Erythroblast (primary cell): ENCODE data around the gene SEMA7A.
A peak's percentile ranks its signal among the peaks of the same experiment; 100 is the strongest.

Source experiments
- DNase-seq, 2 experiments: peaks; one replicate each; lab custom pipeline; 2025; lab: John Stamatoyannopoulos, UW
- GATA1 ChIP-seq: IDR thresholded peaks from 2 replicates; pipeline ENCODE4 v1.6.1; 2011; ENCODE audit warnings: low read depth, mild to moderate bottlenecking, control low read depth, low read length, moderate library complexity
- POLR2A ChIP-seq: IDR thresholded peaks from 2 replicates; pipeline ENCODE4 v1.6.1; 2011; ENCODE audit warnings: mild to moderate bottlenecking, low read length

SEMA7A gene

DNA sequence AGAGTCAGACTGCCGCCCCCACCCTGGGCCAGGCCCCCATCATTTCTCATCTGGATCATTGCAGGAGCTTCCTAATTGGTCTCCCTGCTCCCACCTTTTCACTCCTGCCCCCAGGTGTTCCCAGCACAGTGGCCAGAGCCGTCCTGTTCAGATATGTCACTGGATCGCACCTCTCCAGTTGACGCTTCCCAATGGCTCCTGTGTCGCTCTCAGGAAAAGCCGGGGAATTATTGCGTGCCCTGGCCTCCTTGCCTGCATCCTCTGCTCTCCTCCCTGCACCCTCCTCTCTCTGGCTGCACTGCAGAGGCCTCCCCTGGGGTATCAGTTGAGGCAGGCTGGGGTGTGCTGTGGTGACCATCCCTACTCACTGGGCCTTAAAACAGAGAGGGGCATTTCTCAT is 40.9 kb downstream of the SEMA7A start:
- no peak for DNase-seq

GRCh38 chr15:74392451-74392830 is 41.3 kb downstream of the SEMA7A start:
- DNase-seq: peak; percentile 86 to 88
- TF ChIP-seq GATA1: no peak
- TF ChIP-seq POLR2A: peak; percentile 70

More for the DNA sequence above, 40.9 kb downstream of the SEMA7A start:
- TF ChIP-seq POLR2A (no peak), GATA1 (no peak)

- peak; percentile 40 to 47 for DNase-seq
- TF ChIP-seq POLR2A: no peak
- TF ChIP-seq GATA1: no peak
Observed at GRCh38 chr15:74391582-74392450, 41.9 kb downstream of the SEMA7A start.

GRCh38 chr15:74390647-74391288 is 43.0 kb downstream of the SEMA7A start:
- DNase-seq: peak; percentile 59 to 60
- TF ChIP-seq POLR2A: no peak
- TF ChIP-seq GATA1: no peak

- DNase-seq: peak in 1 of 2 experiments; percentile 51
Observed at GRCh38 chr15:74390049-74390646, 43.6 kb downstream of the SEMA7A start.

GRCh38 chr15:74389241-74390048 is 44.3 kb downstream of the SEMA7A start:
- TF ChIP-seq GATA1: peak; percentile 99
- peak; percentile 72 for TF ChIP-seq POLR2A
- peak; percentile 96 to 99 for DNase-seq

DNA sequence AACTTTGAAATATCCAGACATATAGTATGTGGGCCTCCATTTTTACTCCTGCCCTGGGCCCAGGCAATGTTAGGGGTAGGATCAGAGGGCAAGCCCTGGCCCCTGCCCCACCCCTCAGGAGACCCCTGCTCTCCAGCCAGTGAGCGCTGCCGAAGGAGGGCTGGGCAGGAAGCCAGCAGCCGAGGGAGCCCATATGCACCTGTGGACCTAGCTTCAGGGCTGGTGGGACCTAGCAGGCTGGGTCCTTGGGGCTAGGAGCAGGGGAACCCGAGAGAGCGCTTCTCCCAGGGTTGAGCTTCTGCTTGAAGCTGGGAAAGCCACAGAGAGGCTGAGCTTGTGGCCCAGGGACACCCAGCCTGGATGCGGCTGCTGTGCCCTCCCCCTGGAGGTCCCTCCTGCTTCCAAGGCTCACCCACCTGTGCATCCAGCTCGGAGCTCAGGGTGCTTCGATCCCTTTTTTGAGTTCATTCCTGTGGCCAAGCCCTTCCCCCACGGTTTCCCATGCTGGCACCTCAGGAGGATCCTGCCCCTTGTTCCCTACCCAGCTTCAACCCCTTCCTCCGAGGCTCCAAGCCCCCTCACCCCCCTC is 45.3 kb downstream of the SEMA7A start:
- no peak for TF ChIP-seq GATA1
- no peak for TF ChIP-seq POLR2A
- no peak for DNase-seq

DNA sequence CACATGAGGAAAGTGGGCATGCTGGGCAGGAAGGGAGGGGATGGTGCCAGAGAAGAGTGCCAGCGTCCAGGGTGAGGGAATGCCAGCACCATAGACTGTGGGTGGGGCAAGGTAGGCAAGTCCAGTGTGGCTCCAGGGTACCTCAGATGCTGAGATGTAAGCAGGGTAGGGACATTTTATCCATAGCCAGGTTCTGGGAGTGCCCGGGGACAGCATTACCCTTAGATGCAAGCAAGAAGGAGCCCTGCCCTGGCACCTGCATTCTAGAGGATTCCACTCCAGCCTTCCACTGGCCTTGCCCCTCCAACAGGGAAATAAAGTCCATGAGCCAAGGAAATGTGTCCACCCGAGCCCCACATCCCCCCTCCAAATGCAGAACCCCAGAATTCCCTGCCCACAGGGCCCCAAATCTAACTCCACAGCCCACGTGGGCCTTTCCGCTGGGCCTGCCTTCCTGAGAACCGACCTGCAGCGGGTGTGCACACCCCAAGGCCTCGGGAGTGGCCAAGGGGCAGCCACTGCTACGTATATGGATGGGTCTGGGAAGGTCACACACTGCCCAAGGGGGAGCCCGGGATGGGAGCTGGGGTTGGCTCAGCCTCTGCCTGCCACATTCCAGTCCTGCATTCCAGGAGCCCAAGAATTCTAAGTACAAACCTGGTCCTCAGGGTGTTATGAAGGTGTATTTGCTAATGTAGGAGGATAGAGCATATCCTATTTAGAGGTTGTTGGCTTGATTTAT is 46.0 kb downstream of the SEMA7A start:
- no peak for DNase-seq
- TF ChIP-seq POLR2A (no peak), GATA1 (no peak)

- no peak for DNase-seq
- TF ChIP-seq GATA1: no peak
- TF ChIP-seq POLR2A: no peak
Observed at GRCh38 chr15:74387141-74387541, 46.6 kb downstream of the SEMA7A start.

DNA sequence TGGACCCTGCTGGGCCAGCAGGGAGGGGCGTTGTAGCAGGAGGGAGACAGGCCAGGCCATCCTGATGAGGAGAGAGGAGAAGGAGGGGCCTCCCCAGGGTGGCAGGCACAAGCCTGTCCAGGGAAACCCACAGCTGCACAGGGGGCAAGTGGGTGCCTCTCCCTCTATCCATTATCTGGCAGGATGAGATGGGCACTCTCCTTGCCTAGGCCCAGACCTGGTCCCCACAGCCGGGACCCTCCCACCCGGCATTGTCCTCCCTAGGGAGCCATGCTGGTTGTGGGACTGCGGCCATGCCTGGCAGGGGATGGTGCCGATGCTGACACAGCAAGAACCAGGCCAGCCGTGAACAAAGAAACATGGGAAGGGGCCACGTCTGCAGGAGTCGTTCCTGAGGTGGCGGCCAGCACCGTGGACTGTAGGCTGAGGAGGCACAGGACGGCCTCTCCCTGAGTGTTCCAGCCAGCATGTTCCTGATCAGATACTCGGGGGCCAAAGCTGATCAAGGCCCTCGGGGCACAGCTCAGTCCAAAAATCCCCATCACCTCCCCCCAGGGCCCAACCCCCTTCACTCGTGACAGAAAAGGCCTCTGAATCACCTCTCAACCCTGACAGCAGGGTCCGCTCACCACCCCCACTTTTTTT is 47.1 kb downstream of the SEMA7A start:
- TF ChIP-seq GATA1 (no peak), POLR2A (no peak)
- DNase-seq: no peak

DNA sequence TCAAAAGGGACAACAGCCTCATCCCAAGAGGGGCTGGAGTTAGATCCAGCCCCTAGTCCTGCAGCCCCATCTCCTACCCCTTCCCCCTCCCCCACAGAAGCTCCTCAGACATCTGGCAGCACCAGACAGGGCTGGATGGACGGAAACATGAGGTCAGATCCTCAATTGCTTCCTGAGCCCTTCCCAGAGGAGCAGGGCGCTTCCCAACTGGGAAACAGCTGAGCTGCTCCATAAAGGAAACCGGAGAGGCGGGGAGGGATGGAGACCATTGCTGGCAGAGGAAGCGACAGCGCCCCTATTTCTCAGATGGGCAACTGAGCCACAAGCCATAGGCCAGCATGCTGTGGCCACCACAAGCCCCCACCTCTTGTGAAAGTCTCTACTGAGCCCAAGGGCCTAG is 48.0 kb downstream of the SEMA7A start:
- DNase-seq: no peak
- TF ChIP-seq POLR2A: no peak
- no peak for TF ChIP-seq GATA1

- DNase-seq: peak; percentile 68 to 86
- no peak for TF ChIP-seq GATA1
- peak; percentile 79 for TF ChIP-seq POLR2A
Observed at GRCh38 chr15:74384881-74385643, 48.7 kb downstream of the SEMA7A start.
